ENCODE results near the gene PACRG. TPM values are rescaled to one million over a fixed set of nuclear protein-coding genes. Genes with fewer than 3 reads are reported as not detected.

PACRG gene
- polyA plus RNA-seq, 1 donor (not counting 4 experiments of a cell fraction or from before 2014, with no cell fraction given): 0.31 TPM

DNA sequence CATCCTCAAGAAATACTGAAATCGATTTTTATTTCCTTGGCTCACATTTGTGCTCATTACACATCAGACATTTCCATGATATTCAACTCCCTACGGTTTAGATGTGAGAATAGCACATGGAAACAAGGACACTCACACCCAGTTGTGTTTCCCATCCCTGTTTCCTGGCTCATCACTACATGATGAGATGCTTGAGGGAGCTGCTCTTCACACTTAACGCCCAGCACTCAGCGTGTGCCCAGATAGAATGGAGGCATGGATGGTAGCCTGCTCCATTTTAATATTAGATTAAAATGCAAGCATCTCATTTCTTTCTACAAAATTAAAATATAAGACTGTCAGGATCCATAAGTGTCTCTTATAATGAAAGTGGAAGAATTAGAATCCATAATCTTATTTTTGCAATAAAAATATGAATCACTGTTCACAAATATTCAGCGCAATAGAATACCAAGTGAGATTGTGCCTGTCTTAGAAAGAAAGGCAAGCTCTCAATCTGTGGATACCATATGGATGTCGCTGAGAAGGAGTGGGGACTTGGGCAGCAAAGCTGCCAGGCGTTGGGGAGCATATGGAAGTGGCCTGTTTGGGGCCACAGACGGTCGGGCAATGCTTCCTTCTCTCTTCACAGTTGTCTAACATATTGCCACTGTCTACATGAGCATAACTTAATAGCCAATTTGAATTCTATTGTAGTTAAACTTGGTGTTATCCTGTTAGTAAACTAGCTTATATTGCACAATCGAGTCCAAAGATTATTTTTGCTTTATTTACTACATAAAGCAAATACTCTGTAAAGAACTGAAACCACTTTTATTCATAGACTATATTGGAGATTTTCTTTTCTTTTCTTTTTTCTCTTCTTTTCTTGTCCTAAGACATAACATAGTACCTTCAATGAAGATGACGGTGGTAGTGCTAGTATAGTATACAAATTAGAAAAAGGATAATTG is 479.9 kb downstream of the PACRG start:
- no peaks in the 10 kb centered on the region for H3K27me3 ChIP-seq (ENCODE audit: control insufficient read depth, extremely low read depth, insufficient read depth, low read length)
- DNase-seq (ENCODE audit: low read depth, low spot score) (no peak), FAIRE-seq (no peak)
- TF ChIP-seq, protein P1, sequence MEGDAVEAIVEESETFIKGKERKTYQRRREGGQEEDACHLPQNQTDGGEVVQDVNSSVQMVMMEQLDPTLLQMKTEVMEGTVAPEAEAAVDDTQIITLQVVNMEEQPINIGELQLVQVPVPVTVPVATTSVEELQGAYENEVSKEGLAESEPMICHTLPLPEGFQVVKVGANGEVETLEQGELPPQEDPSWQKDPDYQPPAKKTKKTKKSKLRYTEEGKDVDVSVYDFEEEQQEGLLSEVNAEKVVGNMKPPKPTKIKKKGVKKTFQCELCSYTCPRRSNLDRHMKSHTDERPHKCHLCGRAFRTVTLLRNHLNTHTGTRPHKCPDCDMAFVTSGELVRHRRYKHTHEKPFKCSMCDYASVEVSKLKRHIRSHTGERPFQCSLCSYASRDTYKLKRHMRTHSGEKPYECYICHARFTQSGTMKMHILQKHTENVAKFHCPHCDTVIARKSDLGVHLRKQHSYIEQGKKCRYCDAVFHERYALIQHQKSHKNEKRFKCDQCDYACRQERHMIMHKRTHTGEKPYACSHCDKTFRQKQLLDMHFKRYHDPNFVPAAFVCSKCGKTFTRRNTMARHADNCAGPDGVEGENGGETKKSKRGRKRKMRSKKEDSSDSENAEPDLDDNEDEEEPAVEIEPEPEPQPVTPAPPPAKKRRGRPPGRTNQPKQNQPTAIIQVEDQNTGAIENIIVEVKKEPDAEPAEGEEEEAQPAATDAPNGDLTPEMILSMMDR (optimal IDR thresholded peaks at IDR 0.05 in 1 of 3, IDR thresholded peaks at IDR 0.05 in 1 of 3, conservative IDR thresholded peaks at IDR 0.05 in 1 of 3; ENCODE audit: extremely low read depth in 1 of 3, insufficient read depth in 2 of 3, low read length in 3 of 3): no peak
- TF ChIP-seq EZH2 (IDR thresholded peaks at IDR 0.05; ENCODE audit: low read length): no peak
- H3K9ac ChIP-seq (ENCODE audit: control insufficient read depth, extremely low read depth, insufficient read depth, low read length): no peak overlapping the region
- H3K4me3 ChIP-seq (ENCODE audit: control insufficient read depth in 2 of 3, extremely low read depth in 1 of 3, insufficient read depth in 2 of 3, low read depth in 1 of 3, low read length in 3 of 3): no peak overlapping the region
- no peak overlapping the region for H3K27ac ChIP-seq (ENCODE audit: control insufficient read depth, insufficient read depth, low read length)
- no peak overlapping the region for H2AFZ ChIP-seq (ENCODE audit: control insufficient read depth, low read length)
- H3K79me2 ChIP-seq (ENCODE audit: control insufficient read depth, insufficient read depth, low read length): no peaks in the 10 kb centered on the region
- H3K4me1 ChIP-seq (ENCODE audit: control insufficient read depth, extremely low read depth, insufficient read depth, low read length): no peaks in the 10 kb centered on the region
- no peaks in the 10 kb centered on the region for H3K9me1 ChIP-seq (ENCODE audit: control insufficient read depth, extremely low read depth, insufficient read depth, low read length)
- dilution Hi-C loops (cut with MboI; ENCODE audit: extremely low pct_ligation_motif_present, low sequenced_read_pairs): no loop called here
- H3K36me3 ChIP-seq (ENCODE audit: control insufficient read depth in 2 of 2, extremely low read depth in 1 of 2, insufficient read depth in 2 of 2, low read length in 2 of 2): no peaks in the 10 kb centered on the region
- H3K9me3 ChIP-seq (ENCODE audit: control insufficient read depth, low read depth, low read length): peaks cover 3% of the 10 kb centered on the region
- H3K4me2 ChIP-seq (ENCODE audit: control insufficient read depth, extremely low read depth, insufficient read depth, low read depth, low read length): no peak overlapping the region
- no peaks in the 10 kb centered on the region for H4K20me1 ChIP-seq (ENCODE audit: control insufficient read depth, extremely low read depth, insufficient read depth, low read length)

DNA sequence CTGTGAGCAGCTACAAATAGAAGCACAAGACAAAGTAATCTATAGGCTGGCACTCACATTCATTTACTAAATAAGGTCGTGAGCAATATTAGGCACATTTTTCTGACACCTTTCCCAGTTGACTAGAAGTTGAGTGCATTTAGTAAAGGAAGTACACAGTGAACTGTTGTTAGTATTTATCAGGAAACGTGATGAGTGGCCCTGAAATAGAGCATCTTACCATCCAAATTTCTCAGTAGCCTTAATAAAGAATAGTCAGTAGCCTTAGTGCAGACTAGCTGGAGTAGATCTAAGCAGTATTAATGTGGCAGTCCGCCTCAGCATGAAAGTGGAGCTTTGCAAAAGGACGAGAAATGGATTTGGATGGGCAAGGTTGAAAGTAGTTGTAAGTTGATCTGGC is 481.2 kb downstream of the PACRG start:
- H3K27me3 ChIP-seq (ENCODE audit: control insufficient read depth, extremely low read depth, insufficient read depth, low read length): no peaks in the 10 kb centered on the region
- H3K4me2 ChIP-seq (ENCODE audit: control insufficient read depth, extremely low read depth, insufficient read depth, low read depth, low read length): no peak overlapping the region
- H3K9ac ChIP-seq (ENCODE audit: control insufficient read depth, extremely low read depth, insufficient read depth, low read length): no peak overlapping the region
- no peak overlapping the region for H3K4me3 ChIP-seq (ENCODE audit: control insufficient read depth in 2 of 3, extremely low read depth in 1 of 3, insufficient read depth in 2 of 3, low read depth in 1 of 3, low read length in 3 of 3)
- dilution Hi-C loops (cut with MboI; ENCODE audit: extremely low pct_ligation_motif_present, low sequenced_read_pairs): no loop called here
- no peak for DNase-seq (ENCODE audit: low read depth, low spot score)
- no peaks in the 10 kb centered on the region for H3K36me3 ChIP-seq (ENCODE audit: control insufficient read depth in 2 of 2, extremely low read depth in 1 of 2, insufficient read depth in 2 of 2, low read length in 2 of 2)
- H3K27ac ChIP-seq (ENCODE audit: control insufficient read depth, insufficient read depth, low read length): no peak overlapping the region
- no peaks in the 10 kb centered on the region for H3K9me1 ChIP-seq (ENCODE audit: control insufficient read depth, extremely low read depth, insufficient read depth, low read length)
- no peak overlapping the region for H2AFZ ChIP-seq (ENCODE audit: control insufficient read depth, low read length)
- no peak for FAIRE-seq
- H3K79me2 ChIP-seq (ENCODE audit: control insufficient read depth, insufficient read depth, low read length): no peaks in the 10 kb centered on the region
- no peaks in the 10 kb centered on the region for H4K20me1 ChIP-seq (ENCODE audit: control insufficient read depth, extremely low read depth, insufficient read depth, low read length)
- H3K9me3 ChIP-seq (ENCODE audit: control insufficient read depth, low read depth, low read length): peaks cover 3% of the 10 kb centered on the region
- H3K4me1 ChIP-seq (ENCODE audit: control insufficient read depth, extremely low read depth, insufficient read depth, low read length): no peaks in the 10 kb centered on the region
- TF ChIP-seq, protein P1 (optimal IDR thresholded peaks at IDR 0.05 in 1 of 3, IDR thresholded peaks at IDR 0.05 in 1 of 3, conservative IDR thresholded peaks at IDR 0.05 in 1 of 3; ENCODE audit: extremely low read depth in 1 of 3, insufficient read depth in 2 of 3, low read length in 3 of 3): no peak
- TF ChIP-seq EZH2 (IDR thresholded peaks at IDR 0.05; ENCODE audit: low read length): no peak
